ENCODE data around the gene FGGY.

DNA sequence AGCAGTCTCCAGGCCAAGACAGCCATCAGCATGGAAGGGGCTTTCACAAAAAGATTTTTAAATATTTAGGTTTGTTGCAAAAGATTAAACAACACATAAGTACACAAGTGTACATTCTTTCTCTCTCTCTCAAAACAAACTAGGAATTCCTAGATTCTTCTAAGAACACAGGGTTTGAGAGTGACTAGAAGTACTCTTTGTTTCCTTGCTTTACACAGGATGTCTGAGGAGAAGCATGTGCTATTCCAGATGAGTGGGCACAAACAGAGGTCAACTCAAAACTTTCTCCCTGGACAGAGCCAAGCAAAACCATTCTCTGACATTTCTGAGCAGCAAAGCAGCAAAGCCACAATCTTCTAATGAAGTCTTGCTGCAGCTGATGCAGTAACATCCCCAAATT, 307.3 kb downstream of the FGGY start:
- TF ChIP-seq SP1 (CRISPR knock-in tag; conservative IDR thresholded peaks at IDR 0.05) (no peak), ARID4B (CRISPR knock-in tag; IDR thresholded peaks at IDR 0.05; ENCODE audit: borderline replicate concordance) (no peak)

Data from WTC11 (cell line).